Neural crest cell (in vitro differentiated cells): ENCODE data around the gene PLEKHA6. TPM values are rescaled to one million over a fixed set of nuclear protein-coding genes. Genes with fewer than 3 reads are reported as not detected.

Source experiments
- DNase-seq: peaks from one replicate; pipeline ENCODE4 v3.0.0; 2021; ENCODE audit warnings: low read depth, mixed read lengths, low spot score
- H3K27ac Mint-ChIP-seq: one replicate; pipeline ENCODE4 v1.8.0; 2021; ENCODE audit warnings: mild to moderate bottlenecking, mixed read lengths; ENCODE audit not compliant: unreplicated experiment
- H3K27me3 Mint-ChIP-seq: 2 replicates; pipeline ENCODE4 v1.8.0; 2021; ENCODE audit warnings: low read depth, mild to moderate bottlenecking, mixed read lengths
- H3K36me3 Mint-ChIP-seq: 2 replicates; pipeline ENCODE4 v1.8.0; 2021; ENCODE audit warnings: low read depth, mild to moderate bottlenecking, mixed read lengths
- H3K4me1 Mint-ChIP-seq: 2 replicates; pipeline ENCODE4 v1.8.0; 2021; ENCODE audit warnings: mixed read lengths
- H3K4me3 Mint-ChIP-seq: one replicate; pipeline ENCODE4 v1.8.0; 2021; ENCODE audit warnings: mild to moderate bottlenecking, mixed read lengths
- H3K9me3 Mint-ChIP-seq: 2 replicates; pipeline ENCODE4 v1.8.0; 2021; ENCODE audit warnings: mixed read lengths
- CTCF ChIP-seq: fragments of 200-600 bp; sonication (generic); conservative IDR thresholded peaks from 2 replicates; pipeline ENCODE4 v1.5.0; 2021; ENCODE audit warnings: antibody characterized with exemption, mild to moderate bottlenecking
- total RNA-seq: library from RNA; stranded (reverse); gene quantifications from 2 replicates; pipeline ENCODE4 v1.2.1, GENCODE V29; 2021

Gene PLEKHA6
- total RNA-seq, 1 donor from 2014 or later = 4.5 TPM

DNA sequence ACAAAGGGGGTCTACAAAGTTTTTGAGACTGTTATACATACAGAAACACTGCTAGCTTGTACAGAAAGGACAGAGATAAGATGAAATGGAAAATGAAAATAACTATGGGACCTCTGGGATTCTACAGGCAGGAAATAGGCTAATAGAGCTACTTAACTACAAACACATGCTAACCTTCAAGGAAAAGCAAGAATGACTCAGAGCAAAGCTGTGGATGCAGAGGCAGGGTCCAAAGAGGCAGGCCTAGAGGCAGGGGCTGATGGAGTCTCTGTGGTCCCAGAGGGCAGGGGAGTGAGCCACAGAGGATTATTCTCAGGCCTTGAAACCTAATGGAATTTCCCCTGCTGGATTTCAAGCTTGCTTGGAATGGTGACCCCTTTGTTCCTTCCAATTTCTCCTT, 127.2 kb downstream of the PLEKHA6 start:
- no peak for TF ChIP-seq CTCF
- Mint-ChIP-seq H3K4me1 (no peaks in the 10 kb centered on the region), H3K36me3 (peaks cover 4% of the 10 kb centered on the region), H3K27me3 (peaks cover 7% of the 10 kb centered on the region), H3K9me3 (peaks cover 7% of the 10 kb centered on the region), H3K4me3 (no peak overlapping the region), H3K27ac (no peak overlapping the region)
- no peak for DNase-seq

- H3K27ac Mint-ChIP-seq = no peak overlapping the region
These were observed 129.5 kb downstream of the PLEKHA6 start for GRCh38 chr1:204230211-204230610.

GRCh38 chr1:204228896-204229295, 130.8 kb downstream of the PLEKHA6 start:
- TF ChIP-seq CTCF = no peak
- peaks cover 7% of the 10 kb centered on the region for H3K27me3 Mint-ChIP-seq
- H3K27ac Mint-ChIP-seq = no peak overlapping the region
- no peaks in the 10 kb centered on the region for H3K36me3 Mint-ChIP-seq
- H3K9me3 Mint-ChIP-seq = no peaks in the 10 kb centered on the region
- DNase-seq = no peak
- H3K4me3 Mint-ChIP-seq = no peak overlapping the region
- H3K4me1 Mint-ChIP-seq = no peaks in the 10 kb centered on the region

More at GRCh38 chr1:204230211-204230610, 129.5 kb downstream of the PLEKHA6 start:
- DNase-seq = no peak
- Mint-ChIP-seq H3K36me3 (no peaks in the 10 kb centered on the region), H3K27me3 (peaks cover 7% of the 10 kb centered on the region), H3K4me1 (no peaks in the 10 kb centered on the region), H3K4me3 (no peak overlapping the region), H3K9me3 (no peaks in the 10 kb centered on the region)
- TF ChIP-seq CTCF = no peak

GRCh38 chr1:204227996-204228785, 131.5 kb downstream of the PLEKHA6 start:
- no peaks in the 10 kb centered on the region for H3K36me3 Mint-ChIP-seq
- H3K4me3 Mint-ChIP-seq = no peak overlapping the region
- H3K27ac Mint-ChIP-seq = no peak overlapping the region
- TF ChIP-seq CTCF = no peak
- no peaks in the 10 kb centered on the region for H3K9me3 Mint-ChIP-seq
- no peaks in the 10 kb centered on the region for H3K4me1 Mint-ChIP-seq
- no peak for DNase-seq
- H3K27me3 Mint-ChIP-seq = peaks cover 7% of the 10 kb centered on the region

DNA sequence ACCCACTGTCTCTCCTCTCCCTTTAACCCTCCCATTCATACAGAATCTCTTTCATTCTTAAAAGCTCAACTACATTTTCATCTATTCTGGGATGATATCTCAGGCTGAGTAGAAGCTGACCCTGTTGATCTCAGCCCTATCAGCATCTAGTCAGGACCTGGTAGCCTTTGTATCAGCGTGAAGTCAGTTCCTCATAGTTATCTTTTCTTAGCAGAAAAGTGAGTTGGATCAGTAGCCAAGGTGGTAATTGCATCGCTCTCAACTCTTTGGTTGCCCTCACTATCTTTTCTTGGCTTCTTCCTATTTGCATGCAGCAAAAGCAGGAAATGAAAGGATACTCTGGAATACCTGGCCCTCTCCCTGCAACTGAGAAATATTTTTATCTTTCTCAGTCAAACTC, 132.4 kb downstream of the PLEKHA6 start:
- TF ChIP-seq CTCF = no peak
- H3K4me3 Mint-ChIP-seq = no peak overlapping the region
- H3K27me3 Mint-ChIP-seq = peaks cover 9% of the 10 kb centered on the region
- H3K4me1 Mint-ChIP-seq = no peaks in the 10 kb centered on the region
- H3K27ac Mint-ChIP-seq = no peak overlapping the region
- H3K9me3 Mint-ChIP-seq = no peaks in the 10 kb centered on the region
- no peak for DNase-seq
- no peaks in the 10 kb centered on the region for H3K36me3 Mint-ChIP-seq
